K562 (cell line): ENCODE data around the gene B4GALT1. TPM values are rescaled to one million over a fixed set of nuclear protein-coding genes. Genes with fewer than 3 reads are reported as not detected.

Experiments used
- ATAC-seq: fragments of 200-7000 bp; cut with Tn5 transposase; 3 replicates; pipeline ENCODE4 v1.9.1; 2020; ENCODE audit warnings: moderate library complexity
- BruUV-seq: library from RNA; stranded (reverse); fragments of 400-500 nt; replicated peaks from 2 replicates; lab custom pipeline; 2021; lab: Mats Ljungman, UMichigan
- CTCF ChIA-PET: fragments of 300-600 bp; formaldehyde crosslinking; extraction: SDS; loops from one replicate; lab custom pipeline; 2021; ENCODE audit warnings: low intra/inter-chr PET ratio; lab: Yijun Ruan, JAX
- POLR2A ChIA-PET: fragments of 300-600, 350-650 bp; sonication (Branson Sonifier 250); formaldehyde crosslinking; extraction: SDS; loops from one replicate; lab custom pipeline; 2021; ENCODE audit warnings: antibody characterized with exemption, inconsistent platforms; lab: Yijun Ruan, JAX
- DNase-seq, 4 experiments: peaks; one replicate each; pipeline versions ENCODE4 v3.0.0 to v3.0.0-alpha.2; 2011 to 2018; ENCODE audit warnings: low spot score in 3 of 4, mixed read lengths in 3 of 4; ENCODE audit errors: extremely low read depth in 1 of 4
- FAIRE-seq: peaks from 2 replicates; lab custom pipeline; 2011; peaks lifted over from hg19 to GRCh38; lab: Jason Lieb, UNC
- H2AFZ ChIP-seq: 2 replicates; pipeline ENCODE4 v1.6.0; 2011; ENCODE audit warnings: low read depth, low read length, control low read depth, inconsistent platforms
- H3K27ac ChIP-seq: fragments of 200-600 bp; 3 replicates; pipeline ENCODE4 v1.8.0; 2011; ENCODE audit warnings: low read depth, mild to moderate bottlenecking, control low read depth, inconsistent platforms, low read length, moderate library complexity, mixed read lengths; ENCODE audit errors: extremely low read depth
- H3K27me3 ChIP-seq, 2 experiments: fragments of 300-600 bp in 1 of 2; 2 replicates in 1 of 2; 3 replicates in 1 of 2; pipeline versions ENCODE4 v1.6.0 to v1.8.0; 2011; ENCODE audit warnings: inconsistent platforms in 2 of 2, low read length in 2 of 2, mild to moderate bottlenecking in 1 of 2, mixed read lengths in 1 of 2, moderate library complexity in 1 of 2; ENCODE audit not compliant: control insufficient read depth in 2 of 2, insufficient read depth in 2 of 2
- H3K36me3 ChIP-seq: fragments of 300-600 bp; 3 replicates; pipeline ENCODE4 v1.8.0; 2011; ENCODE audit warnings: mild to moderate bottlenecking, low read length, inconsistent platforms; ENCODE audit not compliant: control insufficient read depth, insufficient read depth
- H3K4me1 ChIP-seq, 2 experiments: fragments of 200-600 bp in 1 of 2; replicated peaks in 1 of 2; 2 replicates in 1 of 2; 3 replicates in 1 of 2; pipeline versions ENCODE4 v1.5.1 to v1.8.0; 2011; ENCODE audit warnings: inconsistent platforms in 2 of 2, low read length in 2 of 2, mild to moderate bottlenecking in 1 of 2, mixed read lengths in 1 of 2, moderate library complexity in 1 of 2; ENCODE audit not compliant: control insufficient read depth in 2 of 2, insufficient read depth in 2 of 2
- H3K4me2 ChIP-seq: 2 replicates; pipeline ENCODE4 v1.6.1; 2011; ENCODE audit warnings: low read length, control low read depth, inconsistent platforms, mixed read lengths; ENCODE audit not compliant: insufficient read depth
- H3K4me3 ChIP-seq: fragments of 200-600 bp; sonication (generic), shearing (Covaris generic); 2 replicates; pipeline ENCODE4 v1.5.1; 2016; ENCODE audit warnings: control low read depth, inconsistent platforms
- H3K79me2 ChIP-seq: fragments of 200-600 bp; 3 replicates; pipeline ENCODE4 v1.8.0; 2011; ENCODE audit warnings: low read length, inconsistent platforms; ENCODE audit not compliant: control insufficient read depth, insufficient read depth
- H3K9ac ChIP-seq, 2 experiments: 2 replicates each; pipeline versions ENCODE4 v1.6.0 to v1.6.1; 2011; ENCODE audit warnings: low read depth in 2 of 2, low read length in 2 of 2, control low read depth in 1 of 2, inconsistent platforms in 1 of 2, mild to moderate bottlenecking in 1 of 2, mixed read lengths in 1 of 2; ENCODE audit not compliant: insufficient read depth in 1 of 2
- H3K9me1 ChIP-seq: one replicate; pipeline ENCODE4 v1.6.0; 2011; ENCODE audit warnings: inconsistent platforms, mild to moderate bottlenecking, low read length, moderate library complexity; ENCODE audit not compliant: control insufficient read depth, insufficient read depth
- H3K9me3 ChIP-seq: replicated peaks from 2 replicates; pipeline ENCODE4 v1.5.1; 2011; ENCODE audit warnings: low read depth, low read length, inconsistent platforms; ENCODE audit not compliant: control insufficient read depth, insufficient read depth
- H4K20me1 ChIP-seq: replicated peaks from 2 replicates; pipeline ENCODE4 v1.6.1; 2011; ENCODE audit warnings: low read length, inconsistent platforms, mixed read lengths; ENCODE audit not compliant: control insufficient read depth, insufficient read depth
- CBFB ChIP-seq: sonication (generic); formaldehyde crosslinking; IDR thresholded peaks from 2 replicates; pipeline ENCODE4 v1.4.0; 2020; ENCODE audit warnings: mild to moderate bottlenecking, missing genetic modification reagents
- CREB3 ChIP-seq: fragments of 450-650 bp; conservative IDR thresholded peaks from 2 replicates; pipeline ENCODE4 v1.6.1; 2016; ENCODE audit warnings: missing genetic modification characterization, low read depth, mild to moderate bottlenecking, missing compliant biosample characterization, moderate library complexity
- FOXA3 ChIP-seq, 2 experiments: fragments of 450-650 bp in 1 of 2; sonication (generic) in 1 of 2; formaldehyde crosslinking; IDR thresholded peaks in 1 of 2; conservative IDR thresholded peaks in 1 of 2; 2 replicates each; pipeline versions ENCODE4 v1.4.0 to v1.8.0; 2020 to 2022; ENCODE audit warnings: mild to moderate bottlenecking in 2 of 2, missing genetic modification reagents in 1 of 2
- GATA2 ChIP-seq: sonication (generic); formaldehyde crosslinking; IDR thresholded peaks from 2 replicates; pipeline ENCODE4 v1.4.0; 2020; ENCODE audit warnings: mild to moderate bottlenecking, missing genetic modification reagents
- HCFC1 ChIP-seq: IDR thresholded peaks from 2 replicates; pipeline ENCODE4 v1.6.1; 2012; ENCODE audit warnings: low read depth, low read length, improper control_type of control experiment
- HDAC1 ChIP-seq, 2 experiments: fragments of 450-650 bp; IDR thresholded peaks; 2 replicates each; pipeline ENCODE4 v1.6.1; 2016 to 2017; ENCODE audit warnings: inconsistent platforms in 1 of 2, mild to moderate bottlenecking in 1 of 2, moderate library complexity in 1 of 2
- KDM2B ChIP-seq: fragments of 250-450 bp; sonication (Bioruptor Pico); IDR thresholded peaks from 2 replicates; pipeline ENCODE4 v1.8.0; 2021; ENCODE audit warnings: mild to moderate bottlenecking, moderate library complexity
- NR3C1 ChIP-seq: sonication (generic); formaldehyde crosslinking; IDR thresholded peaks from 2 replicates; pipeline ENCODE4 v1.8.1; 2022; ENCODE audit warnings: missing genetic modification reagents
- POLR2H ChIP-seq: IDR thresholded peaks from 2 replicates; pipeline ENCODE4 v1.6.1; 2016; ENCODE audit warnings: missing genetic modification characterization, low read depth, mild to moderate bottlenecking, control low read depth, missing compliant biosample characterization, moderate library complexity
- RFX5 ChIP-seq: IDR thresholded peaks from 2 replicates; pipeline ENCODE4 v1.6.1; 2011; ENCODE audit warnings: low read depth, mild to moderate bottlenecking, improper control_type of control experiment, low read length
- SRSF7 ChIP-seq: fragments of 200-400 bp; formaldehyde crosslinking; optimal IDR thresholded peaks from 2 replicates; pipeline ENCODE3; 2017; ENCODE audit warnings: mild to moderate bottlenecking, low read depth, low read length
- YY1 ChIP-seq, 3 experiments: IDR thresholded peaks; 2 replicates each; pipeline ENCODE4 v1.6.1; 2011; ENCODE audit warnings: low read length in 2 of 3, mild to moderate bottlenecking in 2 of 3, moderate library complexity in 2 of 3, borderline replicate concordance in 1 of 3, control low read depth in 1 of 3, low read depth in 1 of 3; ENCODE audit not compliant: insufficient read depth in 3 of 3, insufficient replicate concordance in 2 of 3, control insufficient read depth in 1 of 3, insufficient read length in 1 of 3; ENCODE audit errors: extremely low read depth in 1 of 3
- ZKSCAN1 ChIP-seq: fragments of 150-350 bp; IDR thresholded peaks from 2 replicates; pipeline ENCODE4 v1.6.1; 2016; ENCODE audit warnings: low read depth, low read length
- WGBS: fragments of 100-300 bp; shearing (Covaris generic); methylation state at CpG from one replicate; pipeline ENCODE4 v1.1.6; 2016; ENCODE audit warnings: low coverage, mixed read lengths; ENCODE audit not compliant: insufficient coverage; ENCODE audit errors: missing lambda C conversion rate; 5-methylcytosine and 5-hydroxymethylcytosine counted together
- in situ Hi-C: fragments of 300-500 bp; cut with MboI; formaldehyde crosslinking; loops from 4 replicates; pipeline ENCODE4 v1.15.0; 2018; ENCODE audit warnings: inconsistent platforms, mixed read lengths
- intact Hi-C: fragments of 100-400 bp; cut with micrococcal nuclease; formaldehyde crosslinking; loops from 2 replicates; pipeline ENCODE4 v1.14.2; 2022
- polyA plus RNA-seq, 8 experiments: library from polyadenylated mRNA; depleted of rRNA in 4 of 8; stranded (reverse) in 5 of 8; unstranded in 3 of 8; fragments of >200 nt; fragmentation: Nextera tagmentation in 2 of 8; fragmentation: Illumina TruSeq in 1 of 8; extraction: Ambion mirVana in 2 of 8; extraction: Trizol in 1 of 8; gene quantifications; 2 replicates each; pipeline versions ENCODE4 v1.2.1 to v1.2.3, GENCODE V29; 2011 to 2014; ENCODE audit warnings: inconsistent platforms in 1 of 8, missing spikeins in 1 of 8
- total RNA-seq, 7 experiments: library from RNA; depleted of rRNA in 6 of 7; stranded (reverse); fragments of >200 nt in 6 of 7; fragmentation: Illumina TruSeq in 2 of 7; extraction: Trizol in 2 of 7; gene quantifications; 2 replicates each; pipeline versions ENCODE4 v1.2.1 to v1.2.3, GENCODE V29; 2011 to 2021; ENCODE audit warnings: low replicate concordance in 1 of 7
- TF ChIP-seq, protein P1 (sequence below): fragments of 250-450 bp; sonication (Bioruptor Pico); IDR thresholded peaks from 2 replicates; pipeline ENCODE4 v1.6.1; 2021; ENCODE audit warnings: mild to moderate bottlenecking

Gene B4GALT1
- total and polyA plus RNA-seq, 9 of the 15 experiments (the other 6 are each of a cell fraction or from before 2014, with no cell fraction given), result 4.1 to 26.8 (median 7.1) TPM

DNA sequence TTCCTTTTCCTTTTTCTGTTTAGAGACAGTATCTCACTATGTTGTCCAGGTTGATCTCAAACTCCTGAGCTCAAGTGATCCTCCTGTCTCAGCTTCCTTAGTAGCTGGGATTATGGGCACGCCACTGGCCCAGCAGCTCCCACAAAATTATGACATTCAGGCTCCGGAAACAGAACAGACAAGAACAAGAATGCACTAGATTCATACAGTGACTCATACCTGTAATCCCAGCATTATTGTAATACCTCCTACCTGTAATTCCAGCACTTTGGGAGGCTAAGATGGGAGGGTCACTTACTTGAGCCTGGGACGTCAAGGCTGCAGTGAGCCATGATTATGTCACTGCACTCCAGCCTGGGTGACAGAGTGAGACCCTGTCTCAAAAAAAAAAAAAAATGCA is 26.7 kb upstream of the B4GALT1 start:
- ATAC-seq (no peak), FAIRE-seq (no peak), DNase-seq (no peak)
- BruUV-seq, result no TSS peak
- H3K4me3 ChIP-seq, result no peak overlapping the region
- H3K9ac ChIP-seq, result no peak overlapping the region
- intact Hi-C loops, result no loop called here
- no peaks in the 10 kb centered on the region; a peak in 1 of 5 replicates for H3K4me1 ChIP-seq
- no peaks in the 10 kb centered on the region for H3K79me2 ChIP-seq
- H3K27me3 ChIP-seq, result no peaks in the 10 kb centered on the region
- H3K36me3 ChIP-seq, result no peaks in the 10 kb centered on the region
- no peak overlapping the region for H3K4me2 ChIP-seq
- no peaks in the 10 kb centered on the region for H3K9me1 ChIP-seq
- WGBS, result 40% methylated on average over 3 of the region's 3 CpGs
- no peak overlapping the region for H2AFZ ChIP-seq
- ChIA-PET POLR2A (no interaction called here), CTCF (no interaction called here)
- H3K27ac ChIP-seq, result no peak overlapping the region
- in situ Hi-C loops, result no loop called here
- no peaks in the 10 kb centered on the region for H3K9me3 ChIP-seq
- TF ChIP-seq YY1 (IDR thresholded peaks at IDR 0.05; ENCODE audit: borderline replicate concordance in 1 of 3, control insufficient read depth in 1 of 3, extremely low read depth in 1 of 3, insufficient read depth in 3 of 3, insufficient read length in 1 of 3, insufficient replicate concordance in 2 of 3, low read depth in 1 of 3, low read length in 2 of 3), result no peak
- no peak for TF ChIP-seq SRSF7
- no peak for TF ChIP-seq NR3C1 (CRISPR knock-in tag)
- no peak for TF ChIP-seq POLR2H (tag)
- no peak for TF ChIP-seq CBFB (CRISPR knock-in tag)
- TF ChIP-seq HCFC1, result no peak
- TF ChIP-seq HDAC1 (IDR thresholded peaks at IDR 0.05), result no peak
- TF ChIP-seq RFX5, result no peak
- TF ChIP-seq FOXA3 (CRISPR knock-in tag; conservative IDR thresholded peaks at IDR 0.05 in 1 of 2, IDR thresholded peaks at IDR 0.05 in 1 of 2), result no peak
- TF ChIP-seq, protein P1, sequence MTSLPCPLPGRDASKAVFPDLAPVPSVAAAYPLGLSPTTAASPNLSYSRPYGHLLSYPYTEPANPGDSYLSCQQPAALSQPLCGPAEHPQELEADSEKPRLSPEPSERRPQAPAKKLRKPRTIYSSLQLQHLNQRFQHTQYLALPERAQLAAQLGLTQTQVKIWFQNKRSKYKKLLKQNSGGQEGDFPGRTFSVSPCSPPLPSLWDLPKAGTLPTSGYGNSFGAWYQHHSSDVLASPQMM, result no peak
- TF ChIP-seq ZKSCAN1, result no peak
- no peak for TF ChIP-seq CREB3 (tag)
- no peak for TF ChIP-seq GATA2 (CRISPR knock-in tag)
- TF ChIP-seq KDM2B (CRISPR knock-in tag), result no peak
- no peaks in the 10 kb centered on the region for H4K20me1 ChIP-seq
